ENCODE measurements around the gene CFAP45. TPM values are rescaled to one million over a fixed set of nuclear protein-coding genes. Genes with fewer than 3 reads are reported as not detected.

CFAP45 gene, protein sequence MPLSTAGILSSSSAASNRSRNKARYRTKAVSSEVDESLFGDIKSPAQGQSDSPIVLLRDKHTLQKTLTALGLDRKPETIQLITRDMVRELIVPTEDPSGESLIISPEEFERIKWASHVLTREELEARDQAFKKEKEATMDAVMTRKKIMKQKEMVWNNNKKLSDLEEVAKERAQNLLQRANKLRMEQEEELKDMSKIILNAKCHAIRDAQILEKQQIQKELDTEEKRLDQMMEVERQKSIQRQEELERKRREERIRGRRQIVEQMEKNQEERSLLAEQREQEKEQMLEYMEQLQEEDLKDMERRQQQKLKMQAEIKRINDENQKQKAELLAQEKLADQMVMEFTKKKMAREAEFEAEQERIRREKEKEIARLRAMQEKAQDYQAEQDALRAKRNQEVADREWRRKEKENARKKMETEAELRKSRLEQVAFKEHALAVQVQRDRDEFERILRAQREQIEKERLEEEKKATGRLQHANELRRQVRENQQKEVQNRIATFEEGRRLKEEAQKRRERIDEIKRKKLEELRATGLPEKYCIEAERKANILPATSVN
- polyA plus RNA-seq (2011; rRNA removed), result 0.56 TPM in 2 replicates
- polyA minus RNA-seq (2011; rRNA and poly(A)+ RNA removed), result 0.24 and 0.26 TPM in 2 replicates

DNA sequence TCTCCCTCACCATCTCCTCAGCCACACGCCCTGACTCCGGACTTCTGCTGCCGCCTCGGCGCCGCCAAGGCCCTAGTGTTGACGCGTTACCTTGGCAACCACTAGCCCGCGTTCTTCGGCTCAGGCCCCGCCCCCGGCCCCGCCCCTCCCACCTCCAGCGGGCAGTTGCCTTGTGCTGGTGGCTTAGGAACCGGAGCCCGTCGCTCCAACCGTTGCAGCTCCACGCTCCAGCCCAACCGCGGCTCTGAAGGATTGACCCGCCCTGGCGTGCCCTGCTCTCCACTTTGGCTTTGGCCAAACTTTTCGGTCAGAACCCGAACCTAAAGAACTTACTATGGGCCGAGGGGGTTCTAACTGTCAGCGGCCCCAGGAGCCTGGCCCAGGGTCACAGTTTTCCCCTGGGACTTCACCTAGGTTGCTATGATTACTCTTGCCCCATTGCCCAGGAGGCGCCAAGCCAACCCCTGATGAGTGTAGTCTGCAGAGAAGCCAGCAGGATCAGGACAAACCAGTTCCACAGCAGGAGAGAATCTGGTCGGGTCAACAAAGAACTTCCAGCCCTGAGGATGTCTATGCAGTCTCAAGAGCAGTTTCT is at the start of gene CFAP45:
CFAP45 (minus strand) TSS at position 80 of the 595 bp plus-strand sequence; CDS start at position 13, 67 bp downstream.
- ChIA-PET CTCF (interaction anchor here (1.3 to 2.1 kb wide), 3 partner anchors 8 to 107 kb away, joined by 3 to 11 read pairs (median 11); no protein-coding TSS in a partner anchor), POLR2A (no interaction called here)
- no peak for DNase-seq (ENCODE audit: low read depth)
- TF ChIP-seq, protein P1, sequence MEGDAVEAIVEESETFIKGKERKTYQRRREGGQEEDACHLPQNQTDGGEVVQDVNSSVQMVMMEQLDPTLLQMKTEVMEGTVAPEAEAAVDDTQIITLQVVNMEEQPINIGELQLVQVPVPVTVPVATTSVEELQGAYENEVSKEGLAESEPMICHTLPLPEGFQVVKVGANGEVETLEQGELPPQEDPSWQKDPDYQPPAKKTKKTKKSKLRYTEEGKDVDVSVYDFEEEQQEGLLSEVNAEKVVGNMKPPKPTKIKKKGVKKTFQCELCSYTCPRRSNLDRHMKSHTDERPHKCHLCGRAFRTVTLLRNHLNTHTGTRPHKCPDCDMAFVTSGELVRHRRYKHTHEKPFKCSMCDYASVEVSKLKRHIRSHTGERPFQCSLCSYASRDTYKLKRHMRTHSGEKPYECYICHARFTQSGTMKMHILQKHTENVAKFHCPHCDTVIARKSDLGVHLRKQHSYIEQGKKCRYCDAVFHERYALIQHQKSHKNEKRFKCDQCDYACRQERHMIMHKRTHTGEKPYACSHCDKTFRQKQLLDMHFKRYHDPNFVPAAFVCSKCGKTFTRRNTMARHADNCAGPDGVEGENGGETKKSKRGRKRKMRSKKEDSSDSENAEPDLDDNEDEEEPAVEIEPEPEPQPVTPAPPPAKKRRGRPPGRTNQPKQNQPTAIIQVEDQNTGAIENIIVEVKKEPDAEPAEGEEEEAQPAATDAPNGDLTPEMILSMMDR (IDR thresholded peaks at IDR 0.05; ENCODE audit: insufficient read depth, low read depth, low read length), result no peak
- no peaks in the 10 kb centered on the region for H3K27me3 ChIP-seq (ENCODE audit: control insufficient read depth, insufficient read depth, low read length)
- H3K36me3 ChIP-seq (ENCODE audit: control insufficient read depth, insufficient read depth, low read length), result no peaks in the 10 kb centered on the region
- no peak within 1 kb of the TSS for H3K4me3 ChIP-seq (ENCODE audit: low read depth, low read length)

DNA sequence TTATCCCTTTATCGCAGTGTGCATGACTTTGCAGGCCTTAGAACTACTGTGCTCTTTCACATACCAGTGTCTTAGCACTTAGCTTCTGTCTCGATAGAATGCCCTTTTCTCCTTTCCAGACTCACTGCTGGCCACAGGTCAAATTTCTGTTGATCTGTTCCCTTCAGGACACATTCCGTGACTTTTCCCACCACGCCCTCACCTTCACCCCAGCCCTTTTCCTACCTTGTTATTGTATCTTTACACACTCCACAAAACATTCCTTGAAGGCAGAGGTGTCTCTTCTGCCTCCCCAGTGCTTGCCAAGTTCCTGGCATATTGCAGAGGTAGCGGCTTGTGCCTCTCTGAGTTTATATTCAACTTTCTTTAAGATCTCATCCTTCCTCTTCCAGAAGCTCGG is 49.2 kb upstream of the CFAP45 start:
- POLR2A ChIA-PET, result no interaction called here
- H3K36me3 ChIP-seq (ENCODE audit: control insufficient read depth, insufficient read depth, low read length), result no peaks in the 10 kb centered on the region
- no peak for DNase-seq (ENCODE audit: low read depth)
- peaks cover 16% of the 10 kb centered on the region for H3K27me3 ChIP-seq (ENCODE audit: control insufficient read depth, insufficient read depth, low read length)
- H3K4me3 ChIP-seq (ENCODE audit: low read depth, low read length), result no peak overlapping the region
- CTCF ChIA-PET, result interaction anchor here (1.3 to 39.5 kb wide), 4 partner anchors 12 to 84 kb away, joined by 3 to 889 read pairs (median 6); no protein-coding TSS in a partner anchor
- TF ChIP-seq, protein P1 (IDR thresholded peaks at IDR 0.05; ENCODE audit: insufficient read depth, low read depth, low read length), result no peak

DNA sequence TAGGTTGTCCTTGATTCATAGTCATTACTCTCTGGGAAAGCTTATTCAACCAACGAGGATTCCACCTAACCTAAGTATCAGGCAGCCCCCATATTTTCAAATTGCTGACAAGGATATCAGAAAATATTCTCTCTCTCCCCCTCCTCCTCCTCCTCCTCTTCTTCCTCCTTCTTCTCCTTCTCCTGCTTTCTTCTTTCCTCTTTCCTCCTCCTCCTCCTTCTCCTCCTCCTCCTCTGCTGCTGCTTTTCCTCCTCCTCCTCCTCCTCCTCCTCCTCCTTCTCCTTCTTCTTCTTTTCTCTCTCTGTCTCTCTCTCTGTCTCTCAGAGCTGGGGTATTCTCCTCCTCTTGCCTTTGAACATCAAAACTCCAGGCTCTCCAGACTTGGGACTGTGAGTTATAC is 48.0 kb upstream of the CFAP45 start:
- Histone ChIP-seq H3K4me3 (ENCODE audit: low read depth, low read length) (no peak overlapping the region), H3K36me3 (ENCODE audit: control insufficient read depth, insufficient read depth, low read length) (no peaks in the 10 kb centered on the region), H3K27me3 (ENCODE audit: control insufficient read depth, insufficient read depth, low read length) (peaks cover 19% of the 10 kb centered on the region)
- TF ChIP-seq, protein P1 (IDR thresholded peaks at IDR 0.05; ENCODE audit: insufficient read depth, low read depth, low read length), result no peak
- CTCF ChIA-PET, result interaction anchor here (3.8 to 39.5 kb wide), 2 partner anchors 10 to 63 kb away, joined by 25 to 889 read pairs; no protein-coding TSS in a partner anchor
- POLR2A ChIA-PET, result no interaction called here
- DNase-seq (ENCODE audit: low read depth), result no peak

DNA sequence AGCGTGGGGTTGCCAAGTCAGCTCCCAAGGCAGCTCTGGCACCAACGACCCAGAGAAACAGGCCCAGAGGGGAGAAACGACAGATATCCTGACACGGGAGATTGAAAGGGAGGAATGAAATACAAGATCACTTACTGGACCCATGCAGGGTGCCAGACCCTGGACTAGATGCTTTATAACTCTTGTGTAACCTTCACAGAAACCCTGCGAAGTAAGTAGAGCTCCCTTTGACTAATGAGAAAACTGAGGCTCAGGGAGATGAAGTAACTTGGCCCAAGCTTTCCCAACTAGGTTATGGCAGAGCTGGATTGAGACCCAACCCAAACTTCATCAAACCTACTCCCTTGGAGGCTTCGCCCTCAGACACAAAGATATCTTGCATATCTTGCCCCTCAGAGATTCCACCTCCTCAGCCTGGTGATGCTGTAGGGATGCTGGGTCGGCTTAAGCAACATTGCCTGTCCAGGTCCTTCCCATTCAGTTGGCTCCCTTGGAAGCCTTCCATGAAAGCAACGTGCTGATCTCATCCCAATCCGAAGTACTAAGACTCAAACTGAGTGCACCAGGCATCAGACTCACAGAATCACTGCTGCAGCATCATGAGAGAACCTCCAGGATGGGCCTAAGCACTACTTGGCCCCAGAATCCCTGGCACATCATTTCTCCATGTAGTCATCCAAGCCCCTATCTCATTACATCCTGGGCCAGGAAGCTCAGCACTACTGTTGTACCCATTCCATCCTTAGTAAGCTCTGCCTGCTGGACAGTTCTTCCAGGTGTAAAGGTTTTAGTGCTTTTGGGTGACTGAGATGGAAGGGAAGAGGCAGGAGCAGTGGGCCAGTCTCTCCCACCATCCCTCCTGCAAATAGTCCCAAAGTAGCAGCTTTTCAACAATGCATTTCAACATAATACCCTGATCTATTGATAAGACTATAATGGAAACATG is 46.5 kb upstream of the CFAP45 start:
- ChIA-PET POLR2A (no interaction called here), CTCF (interaction anchor here (1.0 to 39.5 kb wide), 8 partner anchors 7 to 147 kb away, joined by 3 to 889 read pairs (median 4); partner anchors contain the start of gene SLAMF9)
- TF ChIP-seq, protein P1 (IDR thresholded peaks at IDR 0.05; ENCODE audit: insufficient read depth, low read depth, low read length), result no peak
- no peak overlapping the region for H3K4me3 ChIP-seq (ENCODE audit: low read depth, low read length)
- H3K36me3 ChIP-seq (ENCODE audit: control insufficient read depth, insufficient read depth, low read length), result no peaks in the 10 kb centered on the region
- no peak for DNase-seq (ENCODE audit: low read depth)
- peaks cover 17% of the 10 kb centered on the region for H3K27me3 ChIP-seq (ENCODE audit: control insufficient read depth, insufficient read depth, low read length)

All from BJ (cell line).